ENCODE results near the gene AKAP13. TPM values are rescaled to one million over a fixed set of nuclear protein-coding genes. Genes with fewer than 3 reads are reported as not detected.

Gene AKAP13
- total and polyA plus RNA-seq, 3 donors from 2014 or later: 79.5 to 207 (median 187) TPM

- H3K4me3 ChIP-seq: no peak overlapping the region
- TF ChIP-seq POLR2A (IDR thresholded peaks at IDR 0.05) (no peak), CTCF (IDR thresholded peaks at IDR 0.05) (no peak)
- peaks cover 13% of the 10 kb centered on the region for H3K4me1 ChIP-seq
- H3K27me3 ChIP-seq: no peaks in the 10 kb centered on the region
- no peaks in the 10 kb centered on the region for H3K9me3 ChIP-seq
- no peak overlapping the region for H3K27ac ChIP-seq
- intact Hi-C loops (cut with DNase I; ENCODE audit: low total_unique reads): no loop called here
- no peaks in the 10 kb centered on the region for H3K36me3 ChIP-seq (ENCODE audit: low read depth, missing control alignments)
- DNase-seq: no peak
These were observed 81.6 kb downstream of the AKAP13 start for GRCh38 chr15:85462029-85462428.

- no peak for DNase-seq
- no peaks in the 10 kb centered on the region for H3K27me3 ChIP-seq
- no peak overlapping the region for H3K4me3 ChIP-seq
- H3K4me1 ChIP-seq: peaks cover 13% of the 10 kb centered on the region
- TF ChIP-seq CTCF (IDR thresholded peaks at IDR 0.05) (no peak), POLR2A (IDR thresholded peaks at IDR 0.05) (no peak)
- no peaks in the 10 kb centered on the region for H3K36me3 ChIP-seq (ENCODE audit: low read depth, missing control alignments)
- H3K27ac ChIP-seq: no peak overlapping the region
- H3K9me3 ChIP-seq: no peaks in the 10 kb centered on the region
- WGBS, 2 donors: 86 to 87% methylated on average over 4 of the region's 4 CpGs
- intact Hi-C loops (cut with DNase I; ENCODE audit: low total_unique reads): no loop called here
These were observed 83.0 kb downstream of the AKAP13 start for GRCh38 chr15:85463276-85463892.

GRCh38 chr15:85463976-85464375 is 83.6 kb downstream of the AKAP13 start:
- H3K4me3 ChIP-seq: no peak overlapping the region
- H3K27ac ChIP-seq: no peak overlapping the region
- H3K27me3 ChIP-seq: no peaks in the 10 kb centered on the region
- 63 to 66% methylated on average over 6 of the region's 6 CpGs for WGBS, 2 donors
- intact Hi-C loops (cut with DNase I; ENCODE audit: low total_unique reads): no loop called here
- H3K36me3 ChIP-seq (ENCODE audit: low read depth, missing control alignments): no peaks in the 10 kb centered on the region
- H3K9me3 ChIP-seq: no peaks in the 10 kb centered on the region
- TF ChIP-seq POLR2A (IDR thresholded peaks at IDR 0.05) (no peak), CTCF (IDR thresholded peaks at IDR 0.05) (no peak)
- peaks cover 13% of the 10 kb centered on the region for H3K4me1 ChIP-seq
- DNase-seq: no peak

- Histone ChIP-seq H3K9me3 (no peaks in the 10 kb centered on the region), H3K27ac (no peak overlapping the region), H3K4me1 (peaks cover 13% of the 10 kb centered on the region), H3K36me3 (ENCODE audit: low read depth, missing control alignments) (no peaks in the 10 kb centered on the region), H3K4me3 (no peak overlapping the region), H3K27me3 (no peaks in the 10 kb centered on the region)
- WGBS, 2 donors: 69 to 77% methylated on average over 3 of the region's 3 CpGs
- TF ChIP-seq CTCF (IDR thresholded peaks at IDR 0.05): no peak
- TF ChIP-seq POLR2A (IDR thresholded peaks at IDR 0.05): no peak
- no peak for DNase-seq
- intact Hi-C loops (cut with DNase I; ENCODE audit: low total_unique reads): no loop called here
These were observed 84.1 kb downstream of the AKAP13 start for GRCh38 chr15:85464471-85464870.

- intact Hi-C loops (cut with DNase I; ENCODE audit: low total_unique reads): no loop called here
- WGBS, 2 donors: 58 to 59% methylated on average over 8 of the region's 8 CpGs
- H3K27me3 ChIP-seq: no peaks in the 10 kb centered on the region
- no peak overlapping the region for H3K4me3 ChIP-seq
- peak overlapping the region; percentile 53 to 71 for H3K27ac ChIP-seq
- H3K36me3 ChIP-seq (ENCODE audit: low read depth, missing control alignments): no peaks in the 10 kb centered on the region
- no peak for DNase-seq
- TF ChIP-seq POLR2A (IDR thresholded peaks at IDR 0.05): no peak
- TF ChIP-seq CTCF (IDR thresholded peaks at IDR 0.05): no peak
- no peaks in the 10 kb centered on the region for H3K4me1 ChIP-seq
- no peaks in the 10 kb centered on the region for H3K9me3 ChIP-seq
These were observed 90.3 kb downstream of the AKAP13 start for GRCh38 chr15:85470563-85471271.

All from testis (tissue), 3 donors.